HK-2 (cell line): ENCODE measurements around the gene PAQR6.
A peak's percentile ranks its signal among the peaks of the same experiment; 100 is the strongest.
"Not testable (repeated sequence)": the region's sequence is repeated elsewhere in the genome, so short reads cannot be mapped to it uniquely, and the experiment has no call there.

Experiments used
- DNase-seq: peaks from one replicate; pipeline ENCODE4 v3.0.0-alpha.2; 2018; ENCODE audit not compliant: unreplicated experiment

PAQR6 gene

GRCh38 chr1:156230473-156230837 is 17.4 kb downstream of the PAQR6 start:
- no peak for DNase-seq

- no peak for DNase-seq
Observed at GRCh38 chr1:156229809-156230472, 17.9 kb downstream of the PAQR6 start.

GRCh38 chr1:156228501-156228900 is 19.4 kb downstream of the PAQR6 start:
- no peak for DNase-seq

- no peak for DNase-seq
Observed at GRCh38 chr1:156226782-156227181, 21.1 kb downstream of the PAQR6 start.

GRCh38 chr1:156226116-156226538 is 21.7 kb downstream of the PAQR6 start:
- DNase-seq = no peak

DNA sequence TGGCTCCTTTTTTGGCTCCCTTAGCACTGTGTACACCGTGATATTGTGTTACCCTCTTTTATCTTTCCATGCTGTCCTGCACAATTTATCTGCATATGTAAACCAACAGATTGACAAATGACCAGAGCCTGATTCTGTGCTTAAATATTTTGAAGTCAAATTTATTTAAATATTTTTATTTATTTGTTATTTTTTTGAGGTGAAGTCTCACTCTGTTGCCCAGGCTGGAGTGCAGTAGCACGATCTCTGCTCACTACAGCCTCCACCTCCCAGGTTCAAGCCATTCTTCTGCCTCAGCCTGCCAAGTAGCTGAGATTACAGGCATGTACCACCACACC is 22.2 kb downstream of the PAQR6 start:
- no peak for DNase-seq

DNA sequence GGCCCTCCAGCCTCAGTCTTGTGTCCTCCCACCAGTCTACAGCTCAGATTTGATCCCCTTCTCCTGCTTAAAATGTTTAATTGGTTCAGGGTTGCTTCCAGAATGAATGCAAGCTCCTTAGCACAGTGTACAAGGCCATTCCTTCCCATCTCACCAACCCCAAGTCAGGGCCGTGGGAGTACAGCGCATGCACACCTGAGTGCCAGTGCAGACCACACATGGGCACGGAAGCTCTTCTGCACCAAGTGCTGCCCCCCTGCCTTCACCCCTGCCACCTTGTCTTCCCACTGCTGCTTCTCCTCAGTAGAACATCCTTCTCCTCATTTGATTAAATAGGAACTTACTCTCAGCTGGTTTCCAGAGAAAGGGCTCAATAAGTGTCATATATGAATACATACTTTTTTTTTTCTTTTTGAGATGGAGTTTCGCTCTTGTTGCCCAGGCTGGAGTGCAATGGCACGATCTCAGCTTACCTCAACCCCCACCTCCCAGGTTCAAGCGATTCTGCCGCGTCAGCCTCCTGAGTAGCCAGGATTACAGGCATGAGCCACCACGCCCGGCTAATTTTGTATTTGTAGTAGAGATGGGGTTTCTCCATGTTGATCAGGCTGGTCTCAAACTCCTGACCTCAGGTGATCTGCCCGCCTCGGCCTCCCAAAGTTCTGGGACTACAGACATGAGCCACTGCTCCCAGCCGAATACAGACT is 25.7 kb downstream of the PAQR6 start:
- no peak for DNase-seq

DNA sequence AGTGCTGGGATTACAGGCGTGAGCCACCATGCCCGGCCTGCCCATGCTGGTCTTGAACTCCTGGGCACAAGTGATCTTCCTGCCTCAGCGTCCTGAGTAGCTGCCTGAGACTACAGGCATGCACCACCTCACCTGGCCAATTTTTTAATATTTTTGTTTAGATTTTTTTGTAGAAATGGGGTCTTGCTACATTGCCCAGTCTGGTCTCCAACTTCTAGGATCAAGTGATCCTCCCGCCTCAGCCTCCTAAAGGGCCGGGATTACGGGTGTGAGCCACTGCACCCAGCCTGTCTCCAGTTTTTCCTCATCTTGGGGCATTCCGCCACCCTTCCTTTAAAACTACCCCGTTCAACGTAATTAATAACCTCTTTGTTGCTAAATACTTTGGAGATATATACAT is 27.6 kb downstream of the PAQR6 start:
- no peak for DNase-seq

- DNase-seq = no peak
Observed at GRCh38 chr1:156217871-156218270, 30.0 kb downstream of the PAQR6 start.

- DNase-seq = not testable (repeated sequence)
Observed at GRCh38 chr1:156216361-156217086, 31.3 kb downstream of the PAQR6 start.

DNA sequence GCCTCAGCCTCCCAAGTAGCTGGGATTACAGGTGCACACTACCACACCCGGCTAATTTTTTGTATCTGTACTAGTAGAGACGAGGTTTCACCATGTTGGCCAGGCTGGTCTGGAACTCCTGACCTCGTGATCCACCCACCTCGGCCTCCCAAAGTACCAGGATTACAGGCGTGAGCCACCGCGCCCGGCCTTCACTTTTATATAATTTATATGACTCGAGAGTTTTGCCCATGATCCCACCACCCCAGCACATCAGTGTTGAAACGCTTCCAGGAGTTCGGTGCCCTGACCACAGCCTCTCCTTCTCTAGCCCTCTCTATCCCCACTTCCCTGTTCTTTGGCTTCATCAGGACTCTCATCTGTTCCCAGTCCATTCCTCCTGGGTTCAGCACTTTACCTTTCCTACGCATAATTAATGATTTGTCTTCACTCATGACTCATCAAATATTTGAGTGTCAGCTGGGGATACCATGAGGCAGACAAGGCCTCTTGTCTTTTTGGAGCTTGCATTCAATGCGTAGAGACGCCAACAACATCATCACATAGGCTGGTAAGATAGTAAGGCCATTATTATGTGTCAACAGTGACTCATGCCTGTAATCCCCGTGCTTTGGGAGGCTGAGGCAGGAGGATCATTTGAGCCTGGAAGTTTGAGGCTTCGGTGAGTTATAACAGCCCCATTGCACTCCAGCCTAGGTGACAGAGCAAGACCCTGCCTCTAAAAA is 33.7 kb downstream of the PAQR6 start:
- peak; percentile 46 for DNase-seq

GRCh38 chr1:156213644-156213966 is 34.3 kb downstream of the PAQR6 start:
- no peak for DNase-seq

DNA sequence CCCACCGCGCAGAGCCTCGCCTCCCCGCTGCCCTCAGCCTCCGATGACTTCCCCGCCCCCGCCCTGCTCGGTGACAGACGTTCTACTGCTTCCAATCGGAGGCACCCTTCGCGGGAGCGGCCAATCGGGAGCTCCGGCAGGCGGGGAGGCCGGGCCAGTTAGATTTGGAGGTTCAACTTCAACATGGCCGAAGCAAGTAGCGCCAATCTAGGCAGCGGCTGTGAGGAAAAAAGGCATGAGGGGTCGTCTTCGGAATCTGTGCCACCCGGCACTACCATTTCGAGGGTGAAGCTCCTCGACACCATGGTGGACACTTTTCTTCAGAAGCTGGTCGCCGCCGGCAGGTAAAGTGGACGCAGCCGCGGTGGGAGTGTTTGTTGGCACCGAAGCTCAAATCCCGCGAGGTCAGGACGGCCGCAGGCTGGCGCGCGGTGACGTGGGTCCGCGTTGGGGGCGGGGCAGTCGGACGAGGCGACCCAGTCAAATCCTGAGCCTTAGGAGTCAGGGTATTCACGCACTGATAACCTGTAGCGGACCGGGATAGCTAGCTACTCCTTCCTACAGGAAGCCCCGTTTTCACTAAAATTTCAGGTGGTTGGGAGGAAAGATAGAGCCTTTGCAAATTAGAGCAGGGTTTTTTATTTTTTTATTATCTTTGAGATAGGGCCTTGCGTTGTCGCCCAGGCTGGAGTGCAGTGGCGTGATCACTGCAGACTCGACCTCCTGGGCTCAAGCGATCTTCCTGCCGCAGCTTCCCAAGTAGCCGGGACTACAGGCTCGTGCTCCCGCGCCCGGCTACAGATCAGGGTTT is 34.8 kb downstream of the PAQR6 start, which contains the start of gene PMF1:
TSS of gene PMF1 (plus strand) at position 175 of the 811 bp plus-strand sequence. CDS start at position 184, 9 bp downstream.
- peak; percentile 97 for DNase-seq

GRCh38 chr1:156212130-156212529 is 35.7 kb downstream of the PAQR6 start:
- no peak for DNase-seq

- no peak for DNase-seq
Observed at GRCh38 chr1:156211243-156211642, 36.6 kb downstream of the PAQR6 start.

GRCh38 chr1:156204686-156205085 is 43.2 kb downstream of the PAQR6 start:
- no peak for DNase-seq

DNA sequence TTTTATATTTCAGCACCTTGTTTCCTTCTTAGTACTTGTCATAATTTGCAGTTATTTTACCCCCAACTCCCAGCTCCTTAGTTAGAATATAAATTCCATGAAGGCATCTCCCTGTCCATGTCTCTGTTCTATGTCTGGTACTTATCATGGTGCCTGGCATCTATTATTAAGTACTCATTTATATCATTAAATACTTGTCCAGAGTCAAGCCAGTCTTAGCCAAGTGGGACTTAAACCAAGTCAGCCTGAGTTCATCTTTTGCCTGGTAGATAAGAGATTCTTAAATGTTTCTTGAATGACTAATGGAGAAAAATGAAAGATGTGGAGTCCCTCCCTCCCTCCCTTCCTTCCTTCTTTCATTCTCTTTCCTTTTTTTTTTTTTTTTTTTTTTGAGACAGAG is 44.5 kb downstream of the PAQR6 start:
- DNase-seq = no peak

DNA sequence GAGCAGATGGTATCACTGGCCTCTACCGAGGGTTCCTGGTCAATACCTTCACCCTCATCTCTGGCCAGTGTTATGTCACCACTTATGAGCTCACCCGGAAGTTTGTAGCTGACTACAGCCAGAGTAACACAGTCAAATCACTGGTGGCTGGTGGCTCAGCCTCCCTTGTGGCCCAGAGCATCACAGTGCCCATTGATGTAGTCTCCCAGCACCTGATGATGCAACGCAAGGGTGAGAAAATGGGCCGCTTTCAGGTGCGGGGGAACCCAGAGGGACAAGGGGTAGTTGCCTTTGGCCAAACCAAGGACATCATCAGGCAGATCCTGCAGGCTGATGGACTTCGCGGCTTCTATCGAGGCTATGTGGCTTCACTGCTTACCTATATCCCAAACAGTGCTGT is 47.8 kb downstream of the PAQR6 start:
- DNase-seq = no peak

- DNase-seq = no peak
Observed at GRCh38 chr1:156198831-156199349, 49.0 kb downstream of the PAQR6 start.

GRCh38 chr1:156196445-156196844 is 51.4 kb downstream of the PAQR6 start:
- no peak for DNase-seq

DNA sequence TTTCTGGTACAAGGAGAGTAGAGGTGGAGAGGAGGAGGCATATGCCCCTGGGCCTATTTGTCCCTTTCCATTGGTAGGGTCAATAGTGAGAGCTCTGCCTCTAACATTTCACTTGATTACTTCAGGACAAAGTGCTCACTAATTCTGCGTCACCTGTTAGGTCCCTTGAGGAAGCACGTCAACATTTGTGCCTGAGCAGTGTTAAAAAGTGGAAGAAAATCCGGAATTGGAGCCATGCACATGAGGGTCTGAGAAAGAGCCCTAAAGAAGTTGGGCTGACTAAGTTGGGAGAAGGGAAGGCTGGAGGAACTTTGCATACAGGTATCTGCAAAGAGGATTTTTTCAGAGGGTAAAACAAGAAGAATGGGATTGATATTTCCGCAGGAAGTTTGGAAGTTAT is 52.0 kb downstream of the PAQR6 start:
- DNase-seq = no peak
